ENCODE results near the gene HLA-G.
"Not testable (repeated sequence)": the region's sequence is repeated elsewhere in the genome, so short reads cannot be mapped to it uniquely, and the experiment has no call there.

The HLA-G gene

GRCh38 chr6:29827579-29828470 is at the start of gene HLA-G:
Gene HLA-G, plus strand, starts transcription at chr6:29827825. Its CDS starts 20 bp downstream, at chr6:29827845.
- no peak within 1 kb of the TSS for H3K27ac ChIP-seq
- TF ChIP-seq, protein P1, sequence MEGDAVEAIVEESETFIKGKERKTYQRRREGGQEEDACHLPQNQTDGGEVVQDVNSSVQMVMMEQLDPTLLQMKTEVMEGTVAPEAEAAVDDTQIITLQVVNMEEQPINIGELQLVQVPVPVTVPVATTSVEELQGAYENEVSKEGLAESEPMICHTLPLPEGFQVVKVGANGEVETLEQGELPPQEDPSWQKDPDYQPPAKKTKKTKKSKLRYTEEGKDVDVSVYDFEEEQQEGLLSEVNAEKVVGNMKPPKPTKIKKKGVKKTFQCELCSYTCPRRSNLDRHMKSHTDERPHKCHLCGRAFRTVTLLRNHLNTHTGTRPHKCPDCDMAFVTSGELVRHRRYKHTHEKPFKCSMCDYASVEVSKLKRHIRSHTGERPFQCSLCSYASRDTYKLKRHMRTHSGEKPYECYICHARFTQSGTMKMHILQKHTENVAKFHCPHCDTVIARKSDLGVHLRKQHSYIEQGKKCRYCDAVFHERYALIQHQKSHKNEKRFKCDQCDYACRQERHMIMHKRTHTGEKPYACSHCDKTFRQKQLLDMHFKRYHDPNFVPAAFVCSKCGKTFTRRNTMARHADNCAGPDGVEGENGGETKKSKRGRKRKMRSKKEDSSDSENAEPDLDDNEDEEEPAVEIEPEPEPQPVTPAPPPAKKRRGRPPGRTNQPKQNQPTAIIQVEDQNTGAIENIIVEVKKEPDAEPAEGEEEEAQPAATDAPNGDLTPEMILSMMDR (conservative IDR thresholded peaks at IDR 0.05), result no peak

GRCh38 chr6:29780019-29780698 is 47.5 kb upstream of the HLA-G start:
- H3K27ac ChIP-seq, result not testable (repeated sequence)

GRCh38 chr6:29789176-29789575 is 38.4 kb upstream of the HLA-G start:
- TF ChIP-seq, protein P1 (conservative IDR thresholded peaks at IDR 0.05), result no peak
- H3K27ac ChIP-seq, result no peak overlapping the region

DNA sequence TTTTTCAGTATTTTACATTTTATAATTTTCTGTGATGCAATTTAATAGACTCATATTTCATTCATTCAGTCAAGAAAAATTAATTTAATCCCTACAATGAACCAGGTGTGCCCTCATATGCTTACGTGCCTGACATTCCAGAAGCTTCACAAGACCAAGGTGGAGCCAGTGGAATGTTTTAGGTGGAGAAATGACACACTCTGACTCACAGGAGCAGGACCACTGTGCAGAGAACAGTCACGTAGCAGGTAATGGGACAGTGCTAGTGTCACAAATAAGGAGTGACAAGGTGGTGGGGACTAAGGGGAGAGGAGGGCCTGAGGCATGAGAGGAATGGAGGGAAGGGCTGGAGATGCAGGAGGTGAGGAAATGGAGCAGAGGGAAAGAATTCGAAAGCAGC is 37.0 kb upstream of the HLA-G start:
- no peak overlapping the region for H3K27ac ChIP-seq
- TF ChIP-seq, protein P1 (conservative IDR thresholded peaks at IDR 0.05), result no peak

DNA sequence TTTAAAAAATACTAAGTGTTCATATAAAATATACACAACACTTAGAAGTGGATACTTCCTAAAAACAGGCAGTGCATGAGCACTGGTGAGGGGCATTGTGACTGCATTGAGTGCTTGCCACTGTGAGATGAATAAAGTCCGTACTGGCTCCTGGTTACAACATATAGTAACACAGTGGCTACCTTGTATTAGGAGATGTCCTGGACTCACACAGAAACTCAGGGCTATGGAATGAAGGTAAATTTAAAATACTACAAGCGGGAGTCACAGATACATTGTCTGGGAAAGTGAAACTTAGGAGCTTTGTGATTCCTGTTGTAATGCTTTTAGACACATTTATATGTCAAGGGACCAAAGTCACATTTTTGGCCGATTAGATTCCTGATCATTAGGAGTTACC is 36.5 kb upstream of the HLA-G start:
- H3K27ac ChIP-seq, result no peak overlapping the region
- TF ChIP-seq, protein P1 (conservative IDR thresholded peaks at IDR 0.05), result no peak

- no peak overlapping the region for H3K27ac ChIP-seq
- TF ChIP-seq, protein P1 (conservative IDR thresholded peaks at IDR 0.05), result no peak
Measured at GRCh38 chr6:29791786-29792122, 35.9 kb upstream of the HLA-G start.

DNA sequence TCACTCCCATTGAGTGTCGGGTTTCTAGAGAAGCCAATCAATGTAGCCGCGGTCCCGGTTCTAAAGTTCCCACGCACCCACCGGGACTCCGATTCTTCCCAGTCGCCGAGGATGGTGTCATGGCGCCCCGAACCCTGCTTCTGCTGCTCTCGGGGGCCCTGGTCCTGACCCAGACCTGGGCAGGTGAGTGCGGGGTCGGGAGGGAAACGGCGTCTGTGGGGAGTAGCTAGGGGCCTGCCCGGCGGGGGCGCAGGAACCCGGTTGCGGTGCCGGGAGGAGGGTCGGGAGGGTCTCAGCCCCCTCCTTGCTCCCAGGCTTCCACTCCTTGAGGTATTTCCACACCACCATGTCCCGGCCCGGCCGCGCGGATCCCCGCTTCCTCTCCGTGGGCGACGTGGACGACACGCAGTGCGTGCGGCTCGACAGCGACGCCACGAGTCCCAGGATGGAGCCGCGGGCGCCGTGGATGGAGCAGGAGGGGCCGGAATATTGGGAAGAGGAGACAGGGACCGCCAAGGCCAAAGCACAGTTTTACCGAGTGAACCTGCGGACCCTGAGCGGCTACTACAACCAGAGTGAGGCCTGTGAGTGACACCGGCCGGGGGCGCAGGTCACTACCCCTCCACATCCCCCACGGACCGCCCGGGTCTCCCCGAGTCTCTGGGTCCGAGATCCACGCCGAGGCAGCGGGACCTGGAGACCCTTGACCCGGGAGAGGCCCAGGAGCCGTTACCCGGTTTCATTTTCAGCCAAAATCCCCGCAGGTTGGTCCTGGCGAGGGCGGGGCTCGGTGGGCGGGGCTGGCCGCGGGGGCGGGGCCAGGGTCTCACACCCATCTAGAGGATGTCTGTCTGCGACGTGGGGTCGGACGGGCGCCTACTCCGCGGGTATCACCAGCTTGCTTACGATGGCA is 35.2 kb upstream of the HLA-G start:
- TF ChIP-seq, protein P1 (conservative IDR thresholded peaks at IDR 0.05), result no peak
- no peak overlapping the region for H3K27ac ChIP-seq

Data from VCaP (cell line).